Keratinocyte (primary cell): ENCODE results near the gene HDAC8.

Experiments
- CTCF ChIP-seq, 3 experiments: IDR thresholded peaks in 1 of 3; conservative IDR thresholded peaks in 1 of 3; optimal IDR thresholded peaks in 1 of 3; 2 replicates in 2 of 3; 3 replicates in 1 of 3; pipeline versions ENCODE3 to v1.5.1; 2011; ENCODE audit warnings: low read length in 3 of 3, mild to moderate bottlenecking in 3 of 3, moderate library complexity in 2 of 3, control low read depth in 1 of 3, inconsistent platforms in 1 of 3; ENCODE audit not compliant: insufficient read depth in 2 of 3; ENCODE audit errors: extremely low read depth in 1 of 3
- EZH2 ChIP-seq: IDR thresholded peaks from one replicate; pipeline ENCODE4 v1.6.1; 2012; ENCODE audit warnings: inconsistent platforms, mild to moderate bottlenecking, low read length, moderate library complexity

- TF ChIP-seq CTCF (optimal IDR thresholded peaks at IDR 0.05 in 1 of 3, IDR thresholded peaks at IDR 0.05 in 1 of 3, conservative IDR thresholded peaks at IDR 0.05 in 1 of 3; ENCODE audit: extremely low read depth in 1 of 3, insufficient read depth in 2 of 3, low read length in 3 of 3) (no peak), EZH2 (no peak)
These were observed 258.7 kb downstream of the HDAC8 start for GRCh38 chrX:72313707-72314641.
